Liver (tissue), 3 donors: Measurements from ENCODE around the gene SH2D7.

ENCODE experiments used
- ATF3 ChIP-seq: IDR thresholded peaks from 2 replicates; pipeline ENCODE4 v1.6.1; 2016; ENCODE audit warnings: antibody characterized with exemption
- CTCF ChIP-seq: fragments of 150-350 bp; IDR thresholded peaks from 2 replicates; pipeline ENCODE4 v1.5.1; 2017; ENCODE audit warnings: improper control_type of control experiment, low read depth, low read length; ENCODE audit not compliant: missing input control
- EGR1 ChIP-seq, 2 donors: IDR thresholded peaks; 2 replicates each; pipeline ENCODE4 v1.6.1; 2016 to 2018; ENCODE audit warnings: antibody characterized with exemption in 2 of 2, low read depth in 2 of 2
- FOXA2 ChIP-seq: IDR thresholded peaks from 2 replicates; pipeline ENCODE4 v1.6.1; 2016; ENCODE audit warnings: antibody characterized with exemption
- GABPA ChIP-seq, 2 donors: IDR thresholded peaks in 1 of 2; conservative IDR thresholded peaks in 1 of 2; 2 replicates each; pipeline ENCODE4 v1.6.1; 2016; ENCODE audit warnings: antibody characterized with exemption in 2 of 2, mild to moderate bottlenecking in 1 of 2, moderate library complexity in 1 of 2
- HNF4G ChIP-seq: IDR thresholded peaks from 2 replicates; pipeline ENCODE4 v1.6.1; 2016; ENCODE audit warnings: antibody characterized with exemption
- JUND ChIP-seq, 2 donors: IDR thresholded peaks; 2 replicates each; pipeline ENCODE4 v1.6.1; 2016; ENCODE audit warnings: antibody characterized with exemption in 2 of 2
- MAX ChIP-seq: IDR thresholded peaks from 2 replicates; pipeline ENCODE4 v1.6.1; 2016; ENCODE audit warnings: antibody characterized with exemption
- NR2F2 ChIP-seq: IDR thresholded peaks from 2 replicates; pipeline ENCODE4 v1.6.1; 2016; ENCODE audit warnings: antibody characterized with exemption
- RAD21 ChIP-seq, 2 donors: IDR thresholded peaks; 2 replicates each; pipeline ENCODE4 v1.6.1; 2016; ENCODE audit warnings: antibody characterized with exemption in 2 of 2, mild to moderate bottlenecking in 2 of 2
- REST ChIP-seq: IDR thresholded peaks from 2 replicates; pipeline ENCODE4 v1.6.1; 2016; ENCODE audit warnings: antibody characterized with exemption, mild to moderate bottlenecking
- SP1 ChIP-seq: IDR thresholded peaks from 2 replicates; pipeline ENCODE4 v1.6.1; 2018; ENCODE audit warnings: antibody characterized with exemption, mild to moderate bottlenecking
- YY1 ChIP-seq: IDR thresholded peaks from 2 replicates; pipeline ENCODE4 v1.6.1; 2016; ENCODE audit warnings: antibody characterized with exemption, mild to moderate bottlenecking
- ZBTB33 ChIP-seq: IDR thresholded peaks from 2 replicates; pipeline ENCODE4 v1.6.1; 2016; ENCODE audit warnings: antibody characterized with exemption
- donor health status: healthy.
- donor health status: healthy.

GRCh38 chr15:78140292-78140691, 47.9 kb downstream of the SH2D7 start:
- TF ChIP-seq CTCF (peak; percentile 44), JUND (IDR thresholded peaks at IDR 0.05) (peak in 1 of 2 donors; percentile 58), FOXA2 (peak; percentile 71), MAX (peak; percentile 90), SP1 (peak; percentile 87), ZBTB33 (peak; percentile 75), HNF4G (peak; percentile 92), YY1 (peak; percentile 41), GABPA (IDR thresholded peaks at IDR 0.05 in 1 of 2, conservative IDR thresholded peaks at IDR 0.05 in 1 of 2) (peak in 1 of 2 donors; percentile 46), REST (peak; percentile 46), ATF3 (no peak), NR2F2 (peak; percentile 88), RAD21 (IDR thresholded peaks at IDR 0.05) (peak; percentile 27 to 36), EGR1 (IDR thresholded peaks at IDR 0.05; ENCODE audit: low read depth in 2 of 2) (peak in 1 of 2 donors; percentile 81)
